NCI-H526 treated with DMSO at 0.1 percent for 48 hours (cell line): ENCODE data around the gene CBFB.
A peak's percentile ranks its signal among the peaks of the same experiment; 100 is the strongest.

Source experiments
- DNase-seq: peaks from one replicate; lab custom pipeline; 2025; lab: John Stamatoyannopoulos, UW

CBFB gene

GRCh38 chr16:67016681-67017420 lies 12.1 kb upstream of the CBFB start:
- DNase-seq = no peak

- DNase-seq = no peak
These were observed 11.6 kb upstream of the CBFB start for GRCh38 chr16:67017421-67017750.

GRCh38 chr16:67017810-67018488 lies 11.0 kb upstream of the CBFB start:
- DNase-seq = peak; percentile 63

- no peak for DNase-seq
These were observed 9.8 kb upstream of the CBFB start for GRCh38 chr16:67019171-67019570.

- no peak for DNase-seq
These were observed 7.6 kb upstream of the CBFB start for GRCh38 chr16:67021321-67021720.

GRCh38 chr16:67022531-67023214 lies 6.3 kb upstream of the CBFB start:
- no peak for DNase-seq

- no peak for DNase-seq
These were observed 5.3 kb upstream of the CBFB start for GRCh38 chr16:67023689-67024088.

- no peak for DNase-seq
These were observed 4.4 kb upstream of the CBFB start for GRCh38 chr16:67024384-67025209.

- DNase-seq = no peak
These were observed 3.8 kb upstream of the CBFB start for GRCh38 chr16:67025210-67025550.

- no peak for DNase-seq
These were observed 2.4 kb upstream of the CBFB start for GRCh38 chr16:67026570-67026969.

GRCh38 chr16:67027046-67027445 lies 1.9 kb upstream of the CBFB start:
- no peak for DNase-seq

- no peak for DNase-seq
These were observed 718 bp upstream of the CBFB start for GRCh38 chr16:67028167-67028695.

- DNase-seq = no peak
These were observed 526 bp downstream of the CBFB start for GRCh38 chr16:67029254-67030096.

- no peak for DNase-seq
These were observed 1.4 kb downstream of the CBFB start for GRCh38 chr16:67030221-67030962.

GRCh38 chr16:67034487-67034886 lies 5.5 kb downstream of the CBFB start:
- no peak for DNase-seq

- DNase-seq = no peak
These were observed 6.4 kb downstream of the CBFB start for GRCh38 chr16:67035364-67035763.

GRCh38 chr16:67036323-67036741 lies 7.4 kb downstream of the CBFB start:
- DNase-seq = no peak

GRCh38 chr16:67039260-67040020 lies 10.5 kb downstream of the CBFB start:
- no peak for DNase-seq

GRCh38 chr16:67040166-67040565 lies 11.2 kb downstream of the CBFB start:
- no peak for DNase-seq

- DNase-seq = no peak
These were observed 12.0 kb downstream of the CBFB start for GRCh38 chr16:67040906-67041305.
